HT-29 (cell line): Measurements from ENCODE around the gene TAPT1. TPM values are rescaled to one million over a fixed set of nuclear protein-coding genes. Genes with fewer than 3 reads are reported as not detected.

Experiments
- DNase-seq: peaks from one replicate; pipeline ENCODE4 v3.0.0-alpha.2; 2015; ENCODE audit warnings: low spot score
- total RNA-seq: library from RNA; depleted of rRNA; stranded (reverse); fragments of >200 nt; shearing (Covaris generic); gene quantifications from 2 replicates; pipeline ENCODE4 v1.2.3, GENCODE V29; 2014

Gene TAPT1
- total RNA-seq, 1 experiment from 2014 or later = 6.7 TPM

- DNase-seq = no peak
These were observed 22.3 kb upstream of the TAPT1 start for GRCh38 chr4:16248605-16249004.

GRCh38 chr4:16245241-16245640 lies 19.0 kb upstream of the TAPT1 start:
- DNase-seq = no peak

- no peak for DNase-seq
These were observed 17.0 kb upstream of the TAPT1 start for GRCh38 chr4:16243285-16243684.

GRCh38 chr4:16240300-16240699 lies 14.0 kb upstream of the TAPT1 start:
- DNase-seq = no peak

GRCh38 chr4:16239086-16239485 lies 12.8 kb upstream of the TAPT1 start:
- no peak for DNase-seq

DNA sequence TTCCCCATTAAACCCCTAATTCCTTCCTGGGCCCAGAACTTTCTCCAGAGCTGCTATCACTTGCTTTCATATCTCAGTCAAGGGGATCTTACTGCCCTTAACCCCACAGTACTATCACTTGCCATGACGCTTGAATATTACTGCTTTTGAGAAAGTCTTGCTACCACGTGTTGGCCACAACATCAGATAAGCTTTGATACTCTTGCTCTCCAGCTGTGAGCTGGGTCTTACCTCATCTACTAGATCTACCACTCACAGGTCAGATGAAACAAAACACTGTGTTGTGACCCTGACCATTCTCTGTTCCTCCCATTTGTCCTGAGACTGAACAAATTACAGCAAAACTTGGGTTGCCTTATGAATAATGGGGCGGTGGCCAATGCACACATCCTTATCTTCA lies 12.1 kb upstream of the TAPT1 start:
- no peak for DNase-seq

DNA sequence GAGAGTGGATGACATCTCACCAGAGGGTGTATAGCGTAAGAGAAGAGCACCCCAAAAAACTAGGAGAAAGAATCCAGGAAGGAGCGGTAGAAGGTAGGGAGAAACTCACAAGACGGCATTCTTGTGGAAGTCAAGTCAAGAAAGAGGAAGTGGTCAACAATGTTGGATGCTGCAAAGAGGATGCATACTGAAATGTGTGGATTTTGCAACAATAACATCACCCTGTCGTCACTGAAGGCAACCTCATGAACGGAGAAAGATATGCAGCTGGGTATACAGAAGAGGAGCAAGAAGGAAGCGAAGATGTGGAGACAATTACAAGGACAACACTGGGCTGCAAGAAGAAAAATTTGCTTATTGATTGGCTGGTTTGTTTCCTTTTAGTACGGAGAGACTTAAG lies 11.4 kb upstream of the TAPT1 start:
- DNase-seq = no peak

GRCh38 chr4:16236402-16237023 lies 10.2 kb upstream of the TAPT1 start:
- no peak for DNase-seq

- no peak for DNase-seq
These were observed 8.9 kb upstream of the TAPT1 start for GRCh38 chr4:16235209-16235608.

- DNase-seq = no peak
These were observed 7.4 kb upstream of the TAPT1 start for GRCh38 chr4:16233569-16234177.

- no peak for DNase-seq
These were observed 5.4 kb upstream of the TAPT1 start for GRCh38 chr4:16231570-16232245.

GRCh38 chr4:16230308-16230707 lies 4.0 kb upstream of the TAPT1 start:
- DNase-seq = no peak

DNA sequence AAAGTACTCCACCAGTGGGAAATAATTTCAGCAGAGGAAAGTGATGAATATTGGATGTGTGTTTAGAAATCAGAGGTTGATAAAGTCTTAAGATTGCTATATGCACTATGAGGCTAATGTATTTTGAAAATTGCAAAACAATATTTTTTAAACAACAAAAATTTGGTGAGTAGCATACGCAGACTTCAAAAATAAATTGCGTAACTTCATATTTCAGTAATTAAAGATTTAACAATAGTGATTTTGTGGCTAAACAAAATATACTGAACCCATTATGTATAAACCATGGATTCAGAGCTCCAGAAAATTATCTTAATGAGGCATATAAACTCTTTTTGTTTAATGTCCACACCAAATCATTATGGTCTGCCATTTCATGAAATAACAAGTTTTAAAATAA lies 3.3 kb upstream of the TAPT1 start:
- DNase-seq = no peak

GRCh38 chr4:16227462-16227868 lies 1.2 kb upstream of the TAPT1 start:
- peak; percentile 39 for DNase-seq

DNA sequence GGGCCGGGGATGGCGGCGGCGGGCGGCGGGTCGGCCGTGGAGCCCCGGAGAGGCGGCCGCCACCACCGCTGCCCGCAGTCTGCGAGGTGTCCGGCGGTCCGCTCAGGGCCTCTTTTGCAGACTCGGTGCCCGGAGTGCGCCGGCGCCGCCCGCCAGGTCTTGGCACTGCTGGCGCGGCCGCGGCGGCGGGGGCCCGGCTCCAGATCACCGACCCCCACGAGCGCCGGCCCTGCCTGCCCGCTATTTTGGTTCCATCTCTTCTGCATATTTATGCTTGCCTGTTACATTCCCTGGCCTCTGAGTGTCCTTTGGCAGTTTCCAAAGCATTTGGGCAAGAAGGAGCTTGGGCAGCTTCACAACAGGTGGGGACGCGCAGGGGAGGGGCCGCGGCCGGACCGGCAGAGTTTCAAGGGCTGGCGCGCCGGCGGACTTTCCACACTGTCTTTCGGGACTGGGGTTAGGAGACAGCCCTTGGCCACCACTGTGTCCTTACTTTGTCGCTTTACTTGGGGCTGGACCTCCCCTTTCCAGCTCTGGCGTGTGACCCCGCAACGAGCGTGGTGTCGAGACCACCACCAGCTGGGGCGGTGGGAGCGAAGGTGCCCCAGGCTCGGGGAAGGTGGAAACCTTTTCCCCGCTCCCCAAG lies 668 bp upstream of the TAPT1 start:
- DNase-seq = peak; percentile 67

- peak; percentile 43 for DNase-seq
These were observed 956 bp downstream of the TAPT1 start for GRCh38 chr4:16225167-16225862.

- DNase-seq = peak; percentile 3
These were observed 1.8 kb downstream of the TAPT1 start for GRCh38 chr4:16224264-16225166.

GRCh38 chr4:16222957-16223527 lies 3.2 kb downstream of the TAPT1 start:
- no peak for DNase-seq

- DNase-seq = no peak
These were observed 7.3 kb downstream of the TAPT1 start for GRCh38 chr4:16218950-16219349.

DNA sequence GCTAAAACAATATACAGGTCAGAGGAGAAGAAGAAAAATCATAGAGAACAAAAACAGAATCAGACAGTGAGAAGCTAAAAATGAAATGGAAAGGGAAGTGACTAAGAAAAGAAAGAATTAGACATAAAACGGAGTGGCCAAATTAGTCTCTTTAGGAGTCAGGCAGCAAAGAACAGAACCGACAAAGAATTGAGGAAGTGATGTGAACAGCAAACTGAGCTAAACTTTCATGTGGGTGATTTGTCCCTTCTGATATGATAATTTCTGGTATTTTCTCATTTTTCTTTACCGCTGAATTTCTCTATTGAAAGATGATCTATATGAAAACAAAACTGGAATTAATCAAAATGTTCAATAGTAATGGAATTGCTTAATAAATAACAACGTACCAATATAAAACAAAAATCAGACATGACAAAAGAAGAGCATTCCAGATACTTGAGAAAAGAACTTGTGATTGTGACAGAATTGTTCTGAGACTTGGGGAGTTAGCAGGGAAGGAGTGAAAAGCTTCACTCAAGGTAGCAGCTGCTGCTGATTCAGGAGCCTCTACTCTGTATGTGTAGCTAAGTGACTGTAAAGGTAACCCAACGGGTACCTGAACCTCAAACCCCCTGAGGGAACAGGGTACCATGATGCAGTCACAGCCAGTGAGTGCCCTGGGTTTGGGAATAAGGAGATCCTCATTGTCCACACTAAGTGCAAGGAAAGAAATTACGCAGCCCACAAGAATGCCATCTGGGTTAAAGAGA lies 8.8 kb downstream of the TAPT1 start:
- DNase-seq = no peak
